HepG2 (cell line): Measurements from ENCODE around the gene CITED4. TPM values are rescaled to one million over a fixed set of nuclear protein-coding genes. Genes with fewer than 3 reads are reported as not detected.
A peak's percentile ranks its signal among the peaks of the same experiment; 100 is the strongest.

ENCODE experiments used
- ATAC-seq: fragments of 200-7000 bp; cut with Tn5 transposase; 3 replicates; pipeline ENCODE4 v1.9.1; 2020; ENCODE audit warnings: mild to moderate bottlenecking, moderate library complexity
- BruUV-seq: library from RNA; stranded (reverse); fragments of 400-500 nt; replicated peaks from 2 replicates; lab custom pipeline; 2021; lab: Mats Ljungman, UMichigan
- CTCF ChIA-PET: fragments of 300-600 bp; formaldehyde crosslinking; extraction: SDS; loops from one replicate; lab custom pipeline; 2021; ENCODE audit warnings: low total read pairs, inconsistent platforms, low intra/inter-chr PET ratio; lab: Yijun Ruan, JAX
- POLR2A ChIA-PET: fragments of 350-600 bp; sonication (Branson Sonifier 250); formaldehyde crosslinking; loops from one replicate; lab custom pipeline; 2020; ENCODE audit warnings: antibody characterized with exemption, inconsistent platforms; lab: Yijun Ruan, JAX
- DNase-seq: peaks from one replicate; pipeline ENCODE4 v3.0.0-alpha.2; 2015; ENCODE audit warnings: low spot score
- FAIRE-seq: peaks from 3 replicates; lab custom pipeline; 2011; peaks lifted over from hg19 to GRCh38; lab: Jason Lieb, UNC
- H2AFZ ChIP-seq: one replicate; pipeline ENCODE4 v1.6.1; 2011; ENCODE audit warnings: low read length, inconsistent platforms
- H3K27ac ChIP-seq: fragments of 300-600 bp; 3 replicates; pipeline ENCODE4 v1.8.0; 2011; ENCODE audit warnings: mixed run types, mild to moderate bottlenecking, mixed read lengths, low read length, inconsistent platforms; ENCODE audit not compliant: insufficient read depth; ENCODE audit errors: extremely low read length
- H3K27me3 ChIP-seq, 2 experiments: fragments of 200-600 bp in 1 of 2; 2 replicates in 1 of 2; 3 replicates in 1 of 2; pipeline versions ENCODE4 v1.6.0 to v1.8.0; 2011; ENCODE audit warnings: low read length in 2 of 2, mild to moderate bottlenecking in 2 of 2, moderate library complexity in 2 of 2, inconsistent platforms in 1 of 2; ENCODE audit not compliant: insufficient read depth in 2 of 2, control insufficient read depth in 1 of 2
- H3K36me3 ChIP-seq, 2 experiments: fragments of 200-600 bp in 1 of 2; replicated peaks in 1 of 2; 2 replicates in 1 of 2; 3 replicates in 1 of 2; pipeline versions ENCODE4 v1.5.1 to v1.8.0; 2011; ENCODE audit warnings: low read length in 2 of 2, inconsistent platforms in 1 of 2; ENCODE audit not compliant: insufficient read depth in 2 of 2, control insufficient read depth in 1 of 2
- H3K4me1 ChIP-seq: 2 replicates; pipeline ENCODE4 v1.5.1; 2012; ENCODE audit warnings: low read length, inconsistent platforms; ENCODE audit not compliant: insufficient read depth
- H3K4me2 ChIP-seq: 2 replicates; pipeline ENCODE4 v1.6.0; 2011; ENCODE audit warnings: low read depth, low read length, inconsistent platforms
- H3K4me3 ChIP-seq, 3 experiments: fragments of 200-600 bp in 1 of 3; sonication (generic), shearing (Covaris generic) in 1 of 3; replicated peaks in 1 of 3; 2 replicates each; pipeline ENCODE4 v1.5.1; 2011 to 2016; ENCODE audit warnings: low read length in 3 of 3, inconsistent platforms in 2 of 3, low read depth in 2 of 3, mild to moderate bottlenecking in 2 of 3, control low read depth in 1 of 3, mixed read lengths in 1 of 3; ENCODE audit not compliant: insufficient read depth in 1 of 3
- H3K79me2 ChIP-seq: one replicate; pipeline ENCODE4 v1.6.1; 2011; ENCODE audit warnings: low read length, inconsistent platforms; ENCODE audit not compliant: insufficient read depth
- H3K9ac ChIP-seq: 2 replicates; pipeline ENCODE4 v1.6.0; 2011; ENCODE audit warnings: mild to moderate bottlenecking, low read depth, low read length, inconsistent platforms; ENCODE audit not compliant: insufficient read depth
- H3K9me3 ChIP-seq: 2 replicates; pipeline ENCODE4 v1.5.1; 2012; ENCODE audit warnings: mild to moderate bottlenecking, low read length
- H4K20me1 ChIP-seq: 2 replicates; pipeline ENCODE4 v1.6.0; 2011; ENCODE audit warnings: inconsistent platforms, mild to moderate bottlenecking, low read length, moderate library complexity; ENCODE audit not compliant: insufficient read depth
- BRD4 ChIP-seq: sonication (generic); formaldehyde crosslinking; IDR thresholded peaks from 2 replicates; pipeline ENCODE4 v1.4.0; 2020; ENCODE audit warnings: missing genetic modification reagents
- HNRNPL ChIP-seq: fragments of 200-400 bp; formaldehyde crosslinking; IDR thresholded peaks from 2 replicates; pipeline ENCODE4 v1.6.1; 2017; ENCODE audit warnings: mild to moderate bottlenecking, low read depth, low read length
- HOXD1 ChIP-seq: sonication (generic); formaldehyde crosslinking; IDR thresholded peaks from 2 replicates; pipeline ENCODE4 v1.5.0; 2020; ENCODE audit warnings: missing genetic modification reagents
- KDM4B ChIP-seq: sonication (generic); formaldehyde crosslinking; IDR thresholded peaks from 2 replicates; pipeline ENCODE4 v1.4.0; 2020; ENCODE audit warnings: missing genetic modification reagents
- ZNF788 ChIP-seq: sonication (generic); formaldehyde crosslinking; IDR thresholded peaks from 2 replicates; pipeline ENCODE4 v1.5.0; 2020; ENCODE audit warnings: mild to moderate bottlenecking, missing genetic modification reagents, borderline replicate concordance
- WGBS: methylation state at CpG from one replicate; pipeline ENCODE4 v1.1.6; 2017; ENCODE audit warnings: low lambda C conversion rate; 5-methylcytosine and 5-hydroxymethylcytosine counted together
- in situ Hi-C: cut with HindIII; loops from 2 replicates; pipeline ENCODE4 v1.10.0; 2017; ENCODE audit warnings: low pct_unique_long_range_greater_than_20kb; ENCODE audit not compliant: extremely low pct_ligation_motif_present
- intact Hi-C: fragments of 100-400 bp; cut with micrococcal nuclease; formaldehyde crosslinking; loops from one replicate; pipeline ENCODE4 v1.10.0; 2022; ENCODE audit not compliant: unreplicated experiment
- polyA plus RNA-seq, 8 experiments: library from polyadenylated mRNA; depleted of rRNA in 3 of 8; stranded (reverse) in 7 of 8; unstranded in 1 of 8; fragments of >200 nt; fragmentation: Illumina TruSeq in 4 of 8; extraction: Trizol in 4 of 8; gene quantifications; 2 replicates each; pipeline versions ENCODE4 v1.2.1 to v1.2.3, GENCODE V29; 2011 to 2016; ENCODE audit warnings: low read depth in 4 of 8, missing spikeins in 1 of 8, mixed read lengths in 1 of 8; ENCODE audit not compliant: insufficient read depth in 1 of 8
- total RNA-seq, 5 experiments: library from RNA; depleted of rRNA; stranded (reverse); fragments of >200 nt; fragmentation: Illumina TruSeq; extraction: Trizol; gene quantifications; 2 replicates each; pipeline ENCODE4 v1.2.3, GENCODE V29; 2016; ENCODE audit warnings: low read depth in 1 of 5
- TF ChIP-seq, protein P1 (sequence below): sonication (generic); formaldehyde crosslinking; IDR thresholded peaks from 2 replicates; pipeline ENCODE4 v1.4.0; 2020; ENCODE audit warnings: missing genetic modification reagents
- TF ChIP-seq, protein P2 (sequence below): sonication (generic); formaldehyde crosslinking; IDR thresholded peaks from 2 replicates; pipeline ENCODE4 v1.8.0; 2022; ENCODE audit warnings: mild to moderate bottlenecking, missing genetic modification reagents, moderate library complexity
- TF ChIP-seq, protein P3 (sequence below): sonication (generic); formaldehyde crosslinking; IDR thresholded peaks from 2 replicates; pipeline ENCODE4 v1.5.0; 2020; ENCODE audit warnings: missing genetic modification reagents, mild to moderate bottlenecking, borderline replicate concordance

CITED4 gene
- total and polyA plus RNA-seq, 2 of the 13 experiments (the other 11 are each of a cell fraction or from before 2014, with no cell fraction given), result 1.5 to 9.9 TPM

DNA sequence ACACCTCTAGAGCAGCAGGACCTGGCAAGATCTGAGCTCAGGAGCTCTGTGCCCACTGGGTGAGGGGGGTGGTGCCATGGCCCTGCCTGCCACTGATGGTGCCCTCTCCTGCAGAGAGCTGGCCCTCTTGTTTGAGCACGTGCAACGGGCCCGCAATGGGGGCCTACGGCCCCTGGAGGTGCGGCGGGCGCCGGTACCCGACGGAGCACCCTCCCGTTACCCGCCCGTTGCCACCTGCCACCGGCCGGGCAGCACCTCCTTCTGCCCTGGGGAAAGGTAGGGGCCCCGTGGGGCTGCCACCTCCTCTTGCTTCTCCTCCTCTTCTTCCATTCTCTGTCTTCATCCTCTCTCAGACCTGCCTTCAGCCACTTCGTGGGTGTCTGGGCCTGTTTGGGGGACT, 38.2 kb downstream of the CITED4 start:
- TF ChIP-seq, protein P1, sequence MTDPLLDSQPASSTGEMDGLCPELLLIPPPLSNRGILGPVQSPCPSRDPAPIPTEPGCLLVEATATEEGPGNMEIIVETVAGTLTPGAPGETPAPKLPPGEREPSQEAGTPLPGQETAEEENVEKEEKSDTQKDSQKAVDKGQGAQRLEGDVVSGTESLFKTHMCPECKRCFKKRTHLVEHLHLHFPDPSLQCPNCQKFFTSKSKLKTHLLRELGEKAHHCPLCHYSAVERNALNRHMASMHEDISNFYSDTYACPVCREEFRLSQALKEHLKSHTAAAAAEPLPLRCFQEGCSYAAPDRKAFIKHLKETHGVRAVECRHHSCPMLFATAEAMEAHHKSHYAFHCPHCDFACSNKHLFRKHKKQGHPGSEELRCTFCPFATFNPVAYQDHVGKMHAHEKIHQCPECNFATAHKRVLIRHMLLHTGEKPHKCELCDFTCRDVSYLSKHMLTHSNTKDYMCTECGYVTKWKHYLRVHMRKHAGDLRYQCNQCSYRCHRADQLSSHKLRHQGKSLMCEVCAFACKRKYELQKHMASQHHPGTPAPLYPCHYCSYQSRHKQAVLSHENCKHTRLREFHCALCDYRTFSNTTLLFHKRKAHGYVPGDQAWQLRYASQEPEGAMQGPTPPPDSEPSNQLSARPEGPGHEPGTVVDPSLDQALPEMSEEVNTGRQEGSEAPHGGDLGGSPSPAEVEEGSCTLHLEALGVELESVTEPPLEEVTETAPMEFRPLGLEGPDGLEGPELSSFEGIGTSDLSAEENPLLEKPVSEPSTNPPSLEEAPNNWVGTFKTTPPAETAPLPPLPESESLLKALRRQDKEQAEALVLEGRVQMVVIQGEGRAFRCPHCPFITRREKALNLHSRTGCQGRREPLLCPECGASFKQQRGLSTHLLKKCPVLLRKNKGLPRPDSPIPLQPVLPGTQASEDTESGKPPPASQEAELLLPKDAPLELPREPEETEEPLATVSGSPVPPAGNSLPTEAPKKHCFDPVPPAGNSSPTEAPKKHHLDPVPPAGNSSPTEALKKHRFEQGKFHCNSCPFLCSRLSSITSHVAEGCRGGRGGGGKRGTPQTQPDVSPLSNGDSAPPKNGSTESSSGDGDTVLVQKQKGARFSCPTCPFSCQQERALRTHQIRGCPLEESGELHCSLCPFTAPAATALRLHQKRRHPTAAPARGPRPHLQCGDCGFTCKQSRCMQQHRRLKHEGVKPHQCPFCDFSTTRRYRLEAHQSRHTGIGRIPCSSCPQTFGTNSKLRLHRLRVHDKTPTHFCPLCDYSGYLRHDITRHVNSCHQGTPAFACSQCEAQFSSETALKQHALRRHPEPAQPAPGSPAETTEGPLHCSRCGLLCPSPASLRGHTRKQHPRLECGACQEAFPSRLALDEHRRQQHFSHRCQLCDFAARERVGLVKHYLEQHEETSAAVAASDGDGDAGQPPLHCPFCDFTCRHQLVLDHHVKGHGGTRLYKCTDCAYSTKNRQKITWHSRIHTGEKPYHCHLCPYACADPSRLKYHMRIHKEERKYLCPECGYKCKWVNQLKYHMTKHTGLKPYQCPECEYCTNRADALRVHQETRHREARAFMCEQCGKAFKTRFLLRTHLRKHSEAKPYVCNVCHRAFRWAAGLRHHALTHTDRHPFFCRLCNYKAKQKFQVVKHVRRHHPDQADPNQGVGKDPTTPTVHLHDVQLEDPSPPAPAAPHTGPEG (CRISPR knock-in tag), result no peak
- TF ChIP-seq HNRNPL, result 0 out of 2 replicates have a peak, but pooled peaks have one; percentile 32
- TF ChIP-seq ZNF788, result no peak
- TF ChIP-seq KDM4B (CRISPR knock-in tag), result no peak
- no peak for TF ChIP-seq HOXD1 (CRISPR knock-in tag)
- TF ChIP-seq, protein P2, sequence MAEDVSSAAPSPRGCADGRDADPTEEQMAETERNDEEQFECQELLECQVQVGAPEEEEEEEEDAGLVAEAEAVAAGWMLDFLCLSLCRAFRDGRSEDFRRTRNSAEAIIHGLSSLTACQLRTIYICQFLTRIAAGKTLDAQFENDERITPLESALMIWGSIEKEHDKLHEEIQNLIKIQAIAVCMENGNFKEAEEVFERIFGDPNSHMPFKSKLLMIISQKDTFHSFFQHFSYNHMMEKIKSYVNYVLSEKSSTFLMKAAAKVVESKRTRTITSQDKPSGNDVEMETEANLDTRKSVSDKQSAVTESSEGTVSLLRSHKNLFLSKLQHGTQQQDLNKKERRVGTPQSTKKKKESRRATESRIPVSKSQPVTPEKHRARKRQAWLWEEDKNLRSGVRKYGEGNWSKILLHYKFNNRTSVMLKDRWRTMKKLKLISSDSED (CRISPR knock-in tag), result no peak
- TF ChIP-seq, protein P3, sequence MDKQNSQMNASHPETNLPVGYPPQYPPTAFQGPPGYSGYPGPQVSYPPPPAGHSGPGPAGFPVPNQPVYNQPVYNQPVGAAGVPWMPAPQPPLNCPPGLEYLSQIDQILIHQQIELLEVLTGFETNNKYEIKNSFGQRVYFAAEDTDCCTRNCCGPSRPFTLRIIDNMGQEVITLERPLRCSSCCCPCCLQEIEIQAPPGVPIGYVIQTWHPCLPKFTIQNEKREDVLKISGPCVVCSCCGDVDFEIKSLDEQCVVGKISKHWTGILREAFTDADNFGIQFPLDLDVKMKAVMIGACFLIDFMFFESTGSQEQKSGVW (CRISPR knock-in tag), result no peak
- no peak for TF ChIP-seq BRD4 (CRISPR knock-in tag)
- H3K27me3 ChIP-seq, result no peaks in the 10 kb centered on the region; a peak in 1 of 5 replicates
- 80% methylated on average over 7 of the region's 17 CpGs for WGBS
- no peak overlapping the region for H3K27ac ChIP-seq
- no peak overlapping the region for H2AFZ ChIP-seq
- H3K36me3 ChIP-seq, result no peaks in the 10 kb centered on the region
- in situ Hi-C loops (no loop called here), intact Hi-C loops (no loop called here)
- no peak overlapping the region for H3K4me2 ChIP-seq
- H3K4me1 ChIP-seq, result peaks cover 35% of the 10 kb centered on the region
- H3K4me3 ChIP-seq, result no peak overlapping the region
- POLR2A ChIA-PET, result interaction anchor here (1.8 kb wide), 1 partner anchor 132 kb away, joined by 6 read pairs; the partner anchor contains the start of gene NFYC
- no TSS peak for BruUV-seq
- no peak overlapping the region for H3K9ac ChIP-seq
- DNase-seq, result no peak
- CTCF ChIA-PET, result no interaction called here
- no peak for FAIRE-seq
- H4K20me1 ChIP-seq, result no peaks in the 10 kb centered on the region
- H3K9me3 ChIP-seq, result no peaks in the 10 kb centered on the region
- ATAC-seq, result no peak
- H3K79me2 ChIP-seq, result no peaks in the 10 kb centered on the region
